ELF-1 (cell line): ENCODE measurements around the gene TIGD3.
A peak's percentile ranks its signal among the peaks of the same experiment; 100 is the strongest.

Source experiments
- DNase-seq: peaks from one replicate; pipeline ENCODE4 v3.0.0-alpha.2; 2016; ENCODE audit warnings: low read depth, low spot score

TIGD3 gene

DNA sequence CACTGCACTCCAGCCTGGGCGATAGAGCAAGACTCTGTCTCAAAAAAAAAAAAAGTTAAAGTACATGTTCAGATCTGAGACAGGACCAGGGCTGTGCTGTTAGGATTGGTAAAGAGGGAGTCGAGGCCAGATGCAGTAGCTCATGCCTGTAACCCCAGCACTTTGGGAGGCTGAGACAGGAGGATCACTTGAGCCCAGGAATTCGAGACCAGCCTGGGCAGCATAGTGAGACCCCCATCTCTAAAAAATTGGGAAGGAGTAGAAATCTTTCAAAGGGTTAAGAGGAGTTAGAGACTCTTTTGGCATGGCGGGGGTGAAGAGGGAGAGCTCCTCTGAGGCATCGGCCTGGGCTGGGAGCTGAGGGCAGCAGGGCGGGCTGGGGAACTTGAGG is 16.1 kb downstream of the TIGD3 start:
- no peak for DNase-seq

DNA sequence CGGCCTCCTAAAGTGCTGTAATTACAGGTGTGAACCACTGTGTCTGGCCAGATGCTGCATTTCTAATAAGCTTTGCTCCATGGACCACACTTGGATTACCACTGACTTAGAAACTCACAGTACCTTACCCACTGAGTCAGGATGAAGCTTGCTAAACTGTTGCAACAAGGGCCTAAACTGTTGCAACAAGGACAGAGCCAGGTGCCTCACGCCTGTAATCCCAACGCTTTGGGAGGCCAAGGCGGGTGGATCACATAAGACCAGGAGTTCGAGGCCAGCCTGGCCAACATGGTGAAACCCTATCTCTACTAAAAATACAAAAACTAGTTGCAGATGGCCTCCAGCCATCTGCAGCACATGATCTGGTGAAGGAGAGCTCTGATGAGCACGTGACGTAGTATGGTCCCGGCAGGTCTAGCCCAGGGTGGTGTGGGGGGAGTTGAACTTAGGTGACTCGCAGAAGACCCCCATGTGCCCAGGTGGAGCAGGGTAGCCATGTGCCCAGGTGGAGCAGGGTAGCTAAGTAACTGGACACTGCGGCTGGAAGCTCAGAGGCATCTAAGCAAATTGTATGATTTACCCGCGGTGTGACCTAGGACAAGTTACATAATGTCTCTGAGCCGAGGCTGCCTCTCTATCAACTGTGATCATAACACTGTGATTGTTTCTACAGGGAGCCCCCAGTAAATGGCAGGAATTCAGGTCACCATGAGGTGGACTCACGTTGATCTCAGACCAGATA is 19.5 kb downstream of the TIGD3 start:
- no peak for DNase-seq

GRCh38 chr11:65375012-65375411 is 20.5 kb downstream of the TIGD3 start:
- no peak for DNase-seq

GRCh38 chr11:65376138-65376713 is 21.7 kb downstream of the TIGD3 start:
- DNase-seq: no peak

GRCh38 chr11:65377036-65377435 is 22.5 kb downstream of the TIGD3 start:
- no peak for DNase-seq

DNA sequence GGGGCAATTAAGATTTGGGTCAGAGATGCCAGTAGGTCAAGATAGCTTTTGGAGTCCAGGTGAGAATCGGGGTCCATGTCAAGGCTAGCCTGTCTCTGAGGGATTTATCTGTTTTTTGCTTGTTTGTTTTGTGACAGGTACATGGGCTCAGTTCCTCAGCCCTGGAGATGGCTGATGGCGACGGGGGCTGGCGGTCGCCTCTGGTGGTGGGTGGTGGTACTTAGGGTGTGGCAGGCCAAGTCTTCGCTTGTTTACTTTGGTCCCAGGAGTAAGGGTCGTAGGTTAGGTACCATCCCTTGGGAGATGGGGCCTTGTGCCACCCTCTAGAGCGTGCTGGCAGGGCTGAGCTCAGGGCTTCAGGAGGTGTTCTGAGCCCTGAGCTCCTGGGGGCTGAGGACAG is 23.2 kb downstream of the TIGD3 start:
- DNase-seq: no peak

- no peak for DNase-seq
Observed at GRCh38 chr11:65378208-65378927, 23.8 kb downstream of the TIGD3 start.

- DNase-seq: no peak
Observed at GRCh38 chr11:65378928-65379638, 24.5 kb downstream of the TIGD3 start.

DNA sequence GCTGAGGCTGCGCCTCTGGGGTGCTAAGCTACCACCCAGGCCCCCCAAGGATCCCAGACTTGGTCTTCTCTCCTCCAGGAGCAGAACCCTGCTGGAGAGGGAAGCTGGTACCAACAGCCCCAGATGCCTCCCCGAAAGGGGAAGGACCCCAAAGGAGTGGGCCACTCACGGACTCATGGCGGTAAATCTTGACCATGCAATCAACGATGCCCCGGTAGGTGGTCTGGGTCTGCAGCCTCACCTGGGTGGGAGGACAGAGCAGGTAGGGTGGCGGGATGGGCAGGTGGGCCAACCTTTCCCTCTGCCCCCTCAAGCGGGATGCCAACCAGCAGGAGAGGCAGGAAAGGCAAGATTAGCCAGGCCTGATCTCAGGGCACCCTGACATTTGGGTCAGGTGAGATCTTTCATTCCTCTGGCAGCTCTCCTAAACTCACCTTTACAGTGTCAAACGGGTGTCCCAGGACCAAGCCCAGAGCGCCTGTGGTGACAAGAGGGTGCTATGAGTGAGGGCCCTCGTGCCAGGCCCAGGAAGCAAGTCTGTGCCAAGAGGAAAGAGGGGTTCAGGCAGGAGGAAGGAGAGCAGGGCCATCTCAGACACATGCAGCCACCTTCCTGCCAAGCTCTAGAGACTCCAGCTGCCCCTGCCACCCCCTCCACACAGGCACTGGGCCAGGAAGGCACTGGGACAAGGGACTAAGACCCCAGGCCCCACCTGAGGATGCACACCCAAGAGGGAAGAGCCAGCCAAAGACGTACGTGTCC is 25.3 kb downstream of the TIGD3 start:
- no peak for DNase-seq

DNA sequence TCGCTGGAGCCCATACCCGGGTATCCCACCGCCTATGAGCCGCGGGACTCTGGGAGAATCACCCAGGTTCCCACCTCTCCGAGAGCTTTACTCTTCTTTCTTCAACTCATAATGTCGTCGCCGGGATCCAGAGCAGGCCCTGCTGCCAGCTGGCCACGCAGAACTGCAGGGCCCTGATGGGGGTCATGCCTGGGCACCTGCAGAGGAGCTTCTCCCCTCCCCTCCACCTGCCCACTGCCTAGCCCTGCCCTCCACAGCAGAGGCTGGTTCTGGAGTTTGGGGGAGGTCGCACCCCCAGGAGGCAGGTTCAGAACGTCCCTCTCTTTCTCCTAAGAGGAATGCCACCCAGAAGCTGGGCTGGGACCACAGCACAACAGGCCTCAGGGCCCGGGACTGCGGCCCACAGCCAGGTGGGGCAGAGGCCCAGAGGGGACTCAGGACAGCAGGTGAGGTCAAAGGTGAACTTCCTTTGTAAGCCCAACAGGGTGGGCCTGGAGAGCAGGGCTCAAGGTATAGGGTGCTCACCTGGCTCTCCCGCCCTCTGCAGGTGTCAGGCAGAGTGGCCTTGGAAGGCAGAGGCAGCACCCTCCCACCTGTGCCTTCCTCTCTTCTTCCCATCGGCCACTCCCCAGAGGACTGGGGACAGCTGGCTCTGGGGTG is 26.0 kb downstream of the TIGD3 start:
- DNase-seq: no peak

- no peak for DNase-seq
Observed at GRCh38 chr11:65381716-65382032, 27.1 kb downstream of the TIGD3 start.

GRCh38 chr11:65382033-65382803 is 27.7 kb downstream of the TIGD3 start, which contains the start of gene SLC25A45:
TSS of gene SLC25A45 (minus strand) at chr11:65382646. CDS start at chr11:65381951, 695 bp downstream.
- DNase-seq: peak; percentile 93

- no peak for DNase-seq
Observed at GRCh38 chr11:65382804-65383368, 28.3 kb downstream of the TIGD3 start.

GRCh38 chr11:65383778-65384177 is 29.2 kb downstream of the TIGD3 start:
- no peak for DNase-seq

- no peak for DNase-seq
Observed at GRCh38 chr11:65384301-65384889, 29.8 kb downstream of the TIGD3 start.

GRCh38 chr11:65386307-65387140 is 32.0 kb downstream of the TIGD3 start, which contains the start of gene FRMD8:
TSS of gene FRMD8 (plus strand) at chr11:65386637. CDS start at chr11:65387037, 400 bp downstream.
- DNase-seq: peak; percentile 74

DNA sequence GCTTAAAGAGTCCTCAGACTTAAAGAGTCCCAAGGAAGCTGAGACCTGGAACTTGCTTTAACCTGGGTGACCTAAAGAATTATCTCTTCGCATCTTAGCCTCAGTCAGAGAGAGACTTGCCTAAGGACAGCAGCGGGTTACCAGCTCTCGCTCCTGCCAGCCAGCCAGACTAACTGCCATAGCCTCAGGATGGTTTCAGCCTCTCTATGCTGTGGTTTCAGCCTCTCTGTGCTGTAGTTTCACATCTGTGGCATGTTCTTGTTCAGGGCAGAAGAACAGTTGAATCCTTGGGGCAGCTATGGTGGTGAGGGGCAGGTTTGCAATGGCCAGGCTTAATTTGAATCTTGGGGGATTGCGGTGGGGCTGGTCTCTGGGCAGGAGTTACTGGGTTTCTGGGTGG is 34.2 kb downstream of the TIGD3 start:
- DNase-seq: no peak

GRCh38 chr11:65389294-65389980 is 34.9 kb downstream of the TIGD3 start:
- DNase-seq: no peak
